ENCODE data around the gene PHF2.

PHF2 gene

DNA sequence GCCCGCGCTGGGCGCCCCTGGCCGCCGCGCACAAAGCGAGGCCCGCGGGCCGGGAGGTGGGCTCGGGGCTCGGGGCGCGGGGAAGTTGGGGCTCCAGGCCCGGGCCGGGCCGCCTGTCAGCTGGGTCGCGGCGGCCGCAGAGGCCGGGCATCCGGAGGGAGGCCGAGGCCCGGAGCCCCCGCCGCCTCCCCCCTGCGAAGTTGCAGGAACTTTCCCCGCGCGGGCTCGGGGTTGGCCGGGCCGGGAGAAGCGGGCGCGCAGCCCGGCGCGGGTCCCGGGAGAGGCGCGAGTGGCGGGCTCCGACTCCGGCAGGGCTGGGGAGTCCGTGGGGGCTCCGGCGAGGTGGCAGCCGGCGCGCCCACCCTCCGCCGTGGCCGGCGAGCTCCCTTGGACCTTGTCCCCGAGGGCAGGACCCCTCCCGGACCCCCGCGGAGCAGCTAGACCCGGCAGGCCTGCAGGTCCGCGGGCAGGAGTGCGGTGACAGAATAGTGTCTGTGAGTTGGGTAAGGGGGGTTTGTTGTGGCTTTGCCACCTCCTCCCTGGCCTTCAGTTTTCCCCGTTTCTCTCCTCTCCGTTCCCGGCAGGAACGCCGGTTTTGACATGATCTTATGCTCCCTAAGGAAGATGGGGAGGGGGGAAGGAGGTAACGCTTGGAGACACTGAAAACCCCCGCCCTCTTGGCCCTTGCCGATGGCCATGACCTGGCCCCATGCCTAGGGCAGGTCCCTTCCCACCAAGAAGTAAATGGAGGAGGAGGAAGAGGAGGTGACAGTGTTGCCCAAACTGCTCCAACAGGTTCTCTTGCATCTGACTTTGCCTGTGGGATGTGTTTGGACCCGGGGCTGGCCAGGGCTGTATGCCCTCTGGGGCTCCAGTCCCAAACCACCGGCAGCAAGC, 942 bp downstream of the PHF2 start (continued):
- TF ChIP-seq, protein P1, sequence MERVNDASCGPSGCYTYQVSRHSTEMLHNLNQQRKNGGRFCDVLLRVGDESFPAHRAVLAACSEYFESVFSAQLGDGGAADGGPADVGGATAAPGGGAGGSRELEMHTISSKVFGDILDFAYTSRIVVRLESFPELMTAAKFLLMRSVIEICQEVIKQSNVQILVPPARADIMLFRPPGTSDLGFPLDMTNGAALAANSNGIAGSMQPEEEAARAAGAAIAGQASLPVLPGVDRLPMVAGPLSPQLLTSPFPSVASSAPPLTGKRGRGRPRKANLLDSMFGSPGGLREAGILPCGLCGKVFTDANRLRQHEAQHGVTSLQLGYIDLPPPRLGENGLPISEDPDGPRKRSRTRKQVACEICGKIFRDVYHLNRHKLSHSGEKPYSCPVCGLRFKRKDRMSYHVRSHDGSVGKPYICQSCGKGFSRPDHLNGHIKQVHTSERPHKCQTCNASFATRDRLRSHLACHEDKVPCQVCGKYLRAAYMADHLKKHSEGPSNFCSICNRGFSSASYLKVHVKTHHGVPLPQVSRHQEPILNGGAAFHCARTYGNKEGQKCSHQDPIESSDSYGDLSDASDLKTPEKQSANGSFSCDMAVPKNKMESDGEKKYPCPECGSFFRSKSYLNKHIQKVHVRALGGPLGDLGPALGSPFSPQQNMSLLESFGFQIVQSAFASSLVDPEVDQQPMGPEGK (tag by site-specific recombination; IDR thresholded peaks at IDR 0.05): 0 out of 2 replicates have a peak, but pooled peaks have one; percentile 31
- TF ChIP-seq ZFHX2 (tag by site-specific recombination; conservative IDR thresholded peaks at IDR 0.05) (no peak), ZNF449 (tag by site-specific recombination; IDR thresholded peaks at IDR 0.05) (no peak), ZNF433 (tag by site-specific recombination; IDR thresholded peaks at IDR 0.05; ENCODE audit: low read depth) (no peak)

GRCh38 chr9:93577975-93578682, 1.7 kb downstream of the PHF2 start:
- Histone ChIP-seq H3K36me3 (ENCODE audit: control insufficient read depth in 2 of 2, insufficient read depth in 1 of 2, low read length in 2 of 2) (no peaks in the 10 kb centered on the region), H3K9me3 (ENCODE audit: control insufficient read depth, insufficient read depth, low read depth, low read length) (no peaks in the 10 kb centered on the region), H3K4me3 (ENCODE audit: low read depth, low read length) (peak overlapping the region; percentile 71), H3K27ac (ENCODE audit: extremely low read depth, low read depth, low read length) (no peak overlapping the region), H3K4me1 (ENCODE audit: control insufficient read depth, insufficient read depth, low read length) (peaks cover 4% of the 10 kb centered on the region; the same call in 1 of the 2 replicates)
- ChIA-PET CTCF (no interaction called here), POLR2A (interaction anchor here (0.7 to 1.6 kb wide), 2 partner anchors 10 to 12 kb away, joined by 4 to 5 read pairs; no protein-coding TSS in a partner anchor)
- TF ChIP-seq ZBTB8A (tag by site-specific recombination; IDR thresholded peaks at IDR 0.05) (peak; percentile 30; the same call in 1 of the 2 replicates), ZNF785 (tag by site-specific recombination; IDR thresholded peaks at IDR 0.05) (no peak)

DNA sequence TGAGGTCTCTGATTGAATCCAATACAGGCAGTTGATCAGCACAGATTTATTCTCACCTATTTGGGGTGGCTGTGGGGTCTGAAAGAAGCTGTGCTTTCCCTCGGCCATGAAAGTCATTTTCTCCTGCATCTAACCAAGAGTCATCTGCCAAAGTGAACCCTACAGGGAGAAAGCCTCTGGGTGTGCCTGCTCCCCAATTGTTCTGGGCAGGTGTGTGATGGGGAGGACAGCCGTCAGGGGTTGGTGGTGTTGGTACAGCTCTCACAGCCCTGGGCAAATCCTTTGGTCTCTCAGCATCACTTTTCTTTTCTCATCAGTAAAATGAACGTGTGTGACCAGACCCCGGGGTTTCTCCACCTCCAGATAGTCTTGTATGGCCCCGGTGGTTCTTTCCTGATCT, 2.5 kb downstream of the PHF2 start:
- TF ChIP-seq ZBTB48 (tag by site-specific recombination; IDR thresholded peaks at IDR 0.05) (no peak), PRDM1 (tag by site-specific recombination; IDR thresholded peaks at IDR 0.05) (0 out of 2 replicates have a peak, but pooled peaks have one; percentile 12)
- ChIA-PET CTCF (interaction anchor here (0.5 kb wide), 1 partner anchor 116 kb away, joined by 3 read pairs; no protein-coding TSS in a partner anchor), POLR2A (interaction anchor here (0.7 to 1.6 kb wide), 2 partner anchors 9 to 12 kb away, joined by 4 to 5 read pairs; no protein-coding TSS in a partner anchor)
- Histone ChIP-seq H3K9me3 (ENCODE audit: control insufficient read depth, insufficient read depth, low read depth, low read length) (no peaks in the 10 kb centered on the region), H3K36me3 (ENCODE audit: control insufficient read depth in 2 of 2, insufficient read depth in 1 of 2, low read length in 2 of 2) (no peaks in the 10 kb centered on the region), H3K27ac (ENCODE audit: extremely low read depth, low read depth, low read length) (no peak overlapping the region), H3K4me1 (ENCODE audit: control insufficient read depth, insufficient read depth, low read length) (peaks cover 4% of the 10 kb centered on the region; the same call in 1 of the 2 replicates), H3K4me3 (ENCODE audit: low read depth, low read length) (no peak overlapping the region)

DNA sequence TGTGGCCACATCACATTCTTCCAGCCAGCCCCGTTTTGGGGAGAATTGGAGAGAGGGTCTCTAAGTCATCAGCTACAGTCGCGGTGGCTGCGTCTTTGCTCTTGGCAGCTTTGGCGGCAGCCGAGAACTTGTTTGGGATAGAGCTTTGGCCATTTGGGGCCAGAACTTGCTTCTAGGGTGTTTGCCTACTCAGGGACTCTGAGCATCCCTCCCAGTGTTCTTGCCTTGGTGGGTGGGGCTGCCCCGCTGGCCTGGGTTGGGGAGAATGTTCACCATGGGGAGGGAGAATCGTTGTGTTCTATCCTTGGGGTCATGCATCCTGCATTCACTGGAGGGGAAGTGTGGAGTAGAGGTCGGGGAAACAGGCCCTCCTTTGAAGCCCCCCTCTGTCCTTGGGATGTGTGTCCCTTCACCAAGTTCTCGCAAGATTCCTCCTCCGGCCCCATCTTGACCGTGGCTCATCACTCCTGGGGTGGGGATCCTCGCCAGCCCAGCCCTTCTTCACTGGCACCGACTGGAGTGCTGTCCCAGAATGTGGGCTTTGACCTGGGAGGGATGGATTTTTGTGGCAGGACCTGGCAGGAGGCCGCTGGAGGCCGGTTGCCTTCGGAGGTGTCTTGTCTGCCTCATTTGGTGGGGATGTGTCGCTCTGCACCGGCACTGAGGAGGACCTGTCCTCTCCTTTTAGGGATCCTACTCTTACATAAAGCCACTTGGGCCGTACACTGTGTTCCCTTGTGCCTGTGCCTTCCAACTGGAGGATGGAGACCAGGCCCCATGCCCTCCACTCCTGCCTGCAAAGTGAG, 3.5 kb downstream of the PHF2 start:
- Histone ChIP-seq H3K36me3 (ENCODE audit: control insufficient read depth in 2 of 2, insufficient read depth in 1 of 2, low read length in 2 of 2) (no peaks in the 10 kb centered on the region), H3K9me3 (ENCODE audit: control insufficient read depth, insufficient read depth, low read depth, low read length) (no peaks in the 10 kb centered on the region), H3K4me1 (ENCODE audit: control insufficient read depth, insufficient read depth, low read length) (peaks cover 4% of the 10 kb centered on the region; the same call in 1 of the 2 replicates), H3K27ac (ENCODE audit: extremely low read depth, low read depth, low read length) (no peak overlapping the region), H3K4me3 (ENCODE audit: low read depth, low read length) (no peak overlapping the region)
- POLR2A ChIA-PET: interaction anchor here (1.6 kb wide), 1 partner anchor 8 kb away, joined by 5 read pairs; no protein-coding TSS in a partner anchor
- CTCF ChIA-PET: interaction anchor here (0.8 kb wide), 1 partner anchor 13 kb away, joined by 3 read pairs; no protein-coding TSS in a partner anchor
- TF ChIP-seq, protein P2, sequence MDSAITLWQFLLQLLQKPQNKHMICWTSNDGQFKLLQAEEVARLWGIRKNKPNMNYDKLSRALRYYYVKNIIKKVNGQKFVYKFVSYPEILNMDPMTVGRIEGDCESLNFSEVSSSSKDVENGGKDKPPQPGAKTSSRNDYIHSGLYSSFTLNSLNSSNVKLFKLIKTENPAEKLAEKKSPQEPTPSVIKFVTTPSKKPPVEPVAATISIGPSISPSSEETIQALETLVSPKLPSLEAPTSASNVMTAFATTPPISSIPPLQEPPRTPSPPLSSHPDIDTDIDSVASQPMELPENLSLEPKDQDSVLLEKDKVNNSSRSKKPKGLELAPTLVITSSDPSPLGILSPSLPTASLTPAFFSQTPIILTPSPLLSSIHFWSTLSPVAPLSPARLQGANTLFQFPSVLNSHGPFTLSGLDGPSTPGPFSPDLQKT (IDR thresholded peaks at IDR 0.05; ENCODE audit: borderline replicate concordance, low read depth, low read length): no peak
- TF ChIP-seq ZNF521 (tag by site-specific recombination; IDR thresholded peaks at IDR 0.05) (no peak), ZNF777 (tag by site-specific recombination; IDR thresholded peaks at IDR 0.05; ENCODE audit: borderline replicate concordance) (no peak), ZNF138 (tag by site-specific recombination; IDR thresholded peaks at IDR 0.05; ENCODE audit: borderline replicate concordance) (no peak), ZNF155 (tag by site-specific recombination; IDR thresholded peaks at IDR 0.05) (no peak)
- TF ChIP-seq, protein P1 (tag by site-specific recombination; IDR thresholded peaks at IDR 0.05): no peak
- TF ChIP-seq, protein P3, sequence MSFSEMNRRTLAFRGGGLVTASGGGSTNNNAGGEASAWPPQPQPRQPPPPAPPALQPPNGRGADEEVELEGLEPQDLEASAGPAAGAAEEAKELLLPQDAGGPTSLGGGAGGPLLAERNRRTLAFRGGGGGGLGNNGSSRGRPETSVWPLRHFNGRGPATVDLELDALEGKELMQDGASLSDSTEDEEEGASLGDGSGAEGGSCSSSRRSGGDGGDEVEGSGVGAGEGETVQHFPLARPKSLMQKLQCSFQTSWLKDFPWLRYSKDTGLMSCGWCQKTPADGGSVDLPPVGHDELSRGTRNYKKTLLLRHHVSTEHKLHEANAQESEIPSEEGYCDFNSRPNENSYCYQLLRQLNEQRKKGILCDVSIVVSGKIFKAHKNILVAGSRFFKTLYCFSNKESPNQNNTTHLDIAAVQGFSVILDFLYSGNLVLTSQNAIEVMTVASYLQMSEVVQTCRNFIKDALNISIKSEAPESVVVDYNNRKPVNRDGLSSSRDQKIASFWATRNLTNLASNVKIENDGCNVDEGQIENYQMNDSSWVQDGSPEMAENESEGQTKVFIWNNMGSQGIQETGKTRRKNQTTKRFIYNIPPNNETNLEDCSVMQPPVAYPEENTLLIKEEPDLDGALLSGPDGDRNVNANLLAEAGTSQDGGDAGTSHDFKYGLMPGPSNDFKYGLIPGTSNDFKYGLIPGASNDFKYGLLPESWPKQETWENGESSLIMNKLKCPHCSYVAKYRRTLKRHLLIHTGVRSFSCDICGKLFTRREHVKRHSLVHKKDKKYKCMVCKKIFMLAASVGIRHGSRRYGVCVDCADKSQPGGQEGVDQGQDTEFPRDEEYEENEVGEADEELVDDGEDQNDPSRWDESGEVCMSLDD (tag by site-specific recombination; IDR thresholded peaks at IDR 0.05): no peak

All from HEK293 (cell line).